Dendritic cell treated with granulocyte-macrophage colony-stimulating factor and Interleukin-4, amounts not matched to agents 40 ng/mL and 50 ng/mL, for 4 days (primary cell): ENCODE results near the gene SLC43A3.
"Not testable (repeated sequence)": the region's sequence is repeated elsewhere in the genome, so short reads cannot be mapped to it uniquely, and the experiment has no call there.

ENCODE experiments used
- H3K27ac Mint-ChIP-seq: one replicate; pipeline ENCODE4 v1.8.0; 2022; ENCODE audit warnings: mild to moderate bottlenecking, mixed read lengths
- H3K27me3 Mint-ChIP-seq: one replicate; pipeline ENCODE4 v1.8.0; 2022; ENCODE audit warnings: mild to moderate bottlenecking, mixed read lengths
- H3K36me3 Mint-ChIP-seq: one replicate; pipeline ENCODE4 v1.8.0; 2022; ENCODE audit warnings: low read depth, mixed read lengths
- H3K4me1 Mint-ChIP-seq: one replicate; pipeline ENCODE4 v1.8.0; 2022; ENCODE audit warnings: low read depth, mixed read lengths
- H3K4me3 Mint-ChIP-seq: one replicate; pipeline ENCODE4 v1.8.0; 2022; ENCODE audit warnings: mild to moderate bottlenecking, moderate library complexity, mixed read lengths
- H3K9me3 Mint-ChIP-seq: one replicate; pipeline ENCODE4 v1.8.0; 2022; ENCODE audit warnings: mixed read lengths
- intact Hi-C: fragments of 100-400 bp; cut with micrococcal nuclease; formaldehyde crosslinking; loops from one replicate; pipeline ENCODE4 v1.15.0; 2022

The SLC43A3 gene

DNA sequence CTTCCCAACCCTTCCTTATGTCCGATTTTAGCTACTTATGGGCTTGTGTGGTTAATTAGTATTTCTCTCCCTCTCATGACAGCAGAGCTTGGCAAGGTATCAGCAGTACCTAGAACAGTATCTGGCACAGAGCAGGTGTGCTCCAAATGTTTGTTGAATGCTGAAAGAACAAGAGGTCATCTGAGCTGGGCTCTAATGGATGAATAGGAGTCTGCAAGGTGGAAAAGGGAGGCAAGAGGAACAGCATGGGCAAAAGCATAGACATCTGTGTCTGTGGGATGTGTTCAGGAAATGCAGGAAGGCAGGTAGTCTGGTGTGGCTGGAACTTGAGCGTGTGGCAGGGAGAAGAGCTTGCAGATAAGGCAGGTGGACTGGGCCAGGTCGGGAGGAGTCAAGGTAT, 65.0 kb downstream of the SLC43A3 start:
- intact Hi-C loops = no loop called here
- Mint-ChIP-seq H3K4me3 (no peak overlapping the region), H3K36me3 (no peaks in the 10 kb centered on the region), H3K9me3 (no peaks in the 10 kb centered on the region), H3K27me3 (peaks cover 8% of the 10 kb centered on the region), H3K4me1 (peaks cover 13% of the 10 kb centered on the region), H3K27ac (no peak overlapping the region)

DNA sequence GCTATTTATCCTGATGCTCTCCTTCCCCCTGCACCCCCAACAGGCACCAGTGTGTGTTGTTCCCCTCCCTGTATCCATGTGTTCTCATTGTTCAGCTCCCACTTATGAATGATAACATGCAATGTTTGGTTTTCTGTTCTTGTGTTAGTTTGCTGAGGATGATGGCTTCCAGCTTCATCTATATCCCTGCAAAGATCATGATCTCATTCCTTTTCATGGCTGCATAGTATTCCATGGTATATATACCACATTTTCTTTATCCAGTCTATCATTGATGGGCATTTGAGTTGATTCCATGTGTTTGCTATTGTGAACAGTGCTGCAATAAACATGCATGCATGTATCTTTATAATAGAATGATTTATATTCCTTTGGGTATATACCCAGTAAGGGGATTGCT, 65.5 kb downstream of the SLC43A3 start:
- H3K27me3 Mint-ChIP-seq, H3K4me3 Mint-ChIP-seq, H3K36me3 Mint-ChIP-seq, H3K27ac Mint-ChIP-seq, H3K9me3 Mint-ChIP-seq, intact Hi-C loops: not testable (repeated sequence)
- peaks cover 11% of the 10 kb centered on the region for H3K4me1 Mint-ChIP-seq

- Mint-ChIP-seq H3K36me3 (no peaks in the 10 kb centered on the region), H3K9me3 (no peaks in the 10 kb centered on the region), H3K27me3 (peaks cover 3% of the 10 kb centered on the region), H3K4me3 (no peak overlapping the region), H3K27ac (no peak overlapping the region), H3K4me1 (peaks cover 14% of the 10 kb centered on the region)
- intact Hi-C loops = no loop called here
These were observed 65.9 kb downstream of the SLC43A3 start for GRCh38 chr11:57360991-57361390.

GRCh38 chr11:57359896-57360690, 66.8 kb downstream of the SLC43A3 start:
- intact Hi-C loops = no loop called here
- Mint-ChIP-seq H3K9me3 (no peaks in the 10 kb centered on the region), H3K27me3 (peaks cover 3% of the 10 kb centered on the region), H3K27ac (no peak overlapping the region), H3K36me3 (no peaks in the 10 kb centered on the region), H3K4me1 (peaks cover 15% of the 10 kb centered on the region), H3K4me3 (no peak overlapping the region)

GRCh38 chr11:57359396-57359795, 67.5 kb downstream of the SLC43A3 start:
- Mint-ChIP-seq H3K27ac (no peak overlapping the region), H3K36me3 (no peaks in the 10 kb centered on the region), H3K4me3 (no peak overlapping the region), H3K9me3 (no peaks in the 10 kb centered on the region), H3K4me1 (peaks cover 22% of the 10 kb centered on the region), H3K27me3 (peaks cover 3% of the 10 kb centered on the region)
- intact Hi-C loops = no loop called here

GRCh38 chr11:57358991-57359390, 67.9 kb downstream of the SLC43A3 start:
- intact Hi-C loops = no loop called here
- Mint-ChIP-seq H3K4me1 (peaks cover 26% of the 10 kb centered on the region), H3K4me3 (no peak overlapping the region), H3K27me3 (peaks cover 3% of the 10 kb centered on the region), H3K36me3 (no peaks in the 10 kb centered on the region), H3K9me3 (no peaks in the 10 kb centered on the region), H3K27ac (no peak overlapping the region)

- H3K4me3 Mint-ChIP-seq = no peak overlapping the region
- no peak overlapping the region for H3K27ac Mint-ChIP-seq
- no peaks in the 10 kb centered on the region for H3K9me3 Mint-ChIP-seq
- intact Hi-C loops = no loop called here
- H3K27me3 Mint-ChIP-seq = peaks cover 3% of the 10 kb centered on the region
- no peaks in the 10 kb centered on the region for H3K36me3 Mint-ChIP-seq
- peaks cover 31% of the 10 kb centered on the region for H3K4me1 Mint-ChIP-seq
These were observed 68.4 kb downstream of the SLC43A3 start for GRCh38 chr11:57358543-57358961.

DNA sequence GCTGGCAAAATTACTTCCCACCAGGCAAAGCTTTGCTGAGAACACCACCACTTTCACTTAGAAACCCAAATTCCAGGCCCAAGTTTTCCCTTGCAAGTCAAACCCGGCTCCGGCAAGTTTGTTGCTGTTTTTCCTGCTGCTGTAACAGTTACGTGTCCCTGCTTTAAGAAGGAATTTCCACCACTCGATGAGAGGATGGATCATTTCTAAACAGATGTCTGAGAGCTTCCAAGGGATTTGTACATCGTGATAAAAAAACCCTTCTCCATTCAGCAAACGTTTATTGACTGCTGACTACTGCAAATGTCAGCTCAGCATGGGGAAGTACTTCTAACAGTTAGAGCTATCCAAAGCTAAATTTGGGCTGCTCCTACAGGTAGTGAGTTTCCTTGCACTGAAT, 69.1 kb downstream of the SLC43A3 start:
- Mint-ChIP-seq H3K9me3 (no peaks in the 10 kb centered on the region), H3K27me3 (peaks cover 3% of the 10 kb centered on the region), H3K4me1 (peaks cover 35% of the 10 kb centered on the region), H3K36me3 (no peaks in the 10 kb centered on the region), H3K27ac (no peak overlapping the region), H3K4me3 (no peak overlapping the region)
- intact Hi-C loops = no loop called here

DNA sequence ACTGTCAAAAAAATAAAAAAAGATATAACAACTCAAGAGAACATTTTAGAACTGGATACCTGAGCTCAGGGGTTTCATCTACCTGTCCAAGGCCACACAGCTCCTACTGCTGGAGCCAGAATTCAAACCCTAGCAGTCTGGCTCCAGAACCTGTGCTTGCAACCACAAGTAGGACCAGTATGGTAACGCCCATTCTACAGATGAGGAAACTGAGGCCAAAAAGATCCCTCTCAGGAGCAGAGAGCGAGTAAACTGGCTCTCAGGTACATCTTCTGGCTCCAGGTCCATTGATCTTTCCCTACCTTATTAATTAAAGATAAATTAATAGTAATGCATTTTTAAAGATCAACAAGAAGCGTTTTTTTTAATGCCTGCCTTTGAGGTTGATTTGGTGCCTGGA, 69.6 kb downstream of the SLC43A3 start:
- H3K27ac Mint-ChIP-seq = no peak overlapping the region
- intact Hi-C loops = no loop called here
- H3K4me1 Mint-ChIP-seq = peaks cover 35% of the 10 kb centered on the region
- no peaks in the 10 kb centered on the region for H3K36me3 Mint-ChIP-seq
- no peaks in the 10 kb centered on the region for H3K9me3 Mint-ChIP-seq
- H3K27me3 Mint-ChIP-seq = peaks cover 3% of the 10 kb centered on the region
- H3K4me3 Mint-ChIP-seq = no peak overlapping the region
